Upper lobe of left lung (tissue), 6 donors: ENCODE results near the gene GRIK1. TPM values are rescaled to one million over a fixed set of nuclear protein-coding genes. Genes with fewer than 3 reads are reported as not detected.

Source experiments
- ATAC-seq, 2 donors: fragments of 200-7000 bp; cut with Tn5 transposase; one replicate each; pipeline ENCODE4 v1.9.1; 2022; ENCODE audit warnings: mild to moderate bottlenecking in 2 of 2, moderate library complexity in 2 of 2; ENCODE audit not compliant: low FRiP score in 2 of 2
- DNase-seq, 2 donors: peaks; one replicate each; pipeline ENCODE4 v3.0.0-alpha.2; 2019 to 2020
- H3K27ac ChIP-seq, 4 donors: fragments of 200-600 bp; sonication (generic); one replicate each; pipeline ENCODE4 v1.5.1; 2016 to 2019
- H3K27me3 ChIP-seq, 4 donors: fragments of 200-600 bp; sonication (generic); one replicate each; pipeline ENCODE4 v1.5.1; 2017 to 2019
- H3K36me3 ChIP-seq, 4 donors: fragments of 200-600 bp; sonication (generic); one replicate each; pipeline ENCODE4 v1.5.1; 2016 to 2019
- H3K4me1 ChIP-seq, 4 donors: fragments of 200-600 bp; sonication (generic); one replicate each; pipeline ENCODE4 v1.5.1; 2018 to 2019
- H3K4me3 ChIP-seq, 4 donors: fragments of 200-600 bp; sonication (generic); one replicate each; pipeline ENCODE4 v1.5.1; 2017 to 2019; ENCODE audit warnings: mild to moderate bottlenecking in 2 of 4, moderate library complexity in 1 of 4
- H3K9me3 ChIP-seq, 4 donors: fragments of 200-600 bp; sonication (generic); one replicate each; pipeline ENCODE4 v1.5.1; 2018 to 2019
- CTCF ChIP-seq, 6 experiments: fragments of 450-650 bp in 4 of 6; fragments of 200-600 bp in 2 of 6; sonication (generic) in 2 of 6; IDR thresholded peaks; one replicate each; pipeline ENCODE4 v1.5.1; 2016 to 2019; ENCODE audit warnings: antibody characterized with exemption in 6 of 6
- EP300 ChIP-seq, 4 donors: sonication (generic); formaldehyde crosslinking; IDR thresholded peaks; one replicate each; pipeline ENCODE4 v1.5.1; 2017; ENCODE audit warnings: antibody characterized with exemption in 4 of 4, control low read depth in 2 of 4
- POLR2A ChIP-seq, 4 donors: fragments of 450-650 bp; IDR thresholded peaks; one replicate each; pipeline ENCODE4 v1.5.1; 2016 to 2017; ENCODE audit warnings: antibody characterized with exemption in 4 of 4, mild to moderate bottlenecking in 2 of 4
- POLR2AphosphoS5 ChIP-seq, 2 donors: sonication (generic); formaldehyde crosslinking; IDR thresholded peaks; one replicate each; pipeline ENCODE4 v1.5.1; 2017; ENCODE audit warnings: antibody characterized with exemption in 2 of 2
- WGBS, 2 donors: methylation state at CpG; one replicate each; pipeline ENCODE4 v1.1.5; 2017 to 2018; 5-methylcytosine and 5-hydroxymethylcytosine counted together
- total RNA-seq, 6 donors: library from RNA; depleted of rRNA in 4 of 6; stranded (reverse); fragments of >200 nt in 4 of 6; gene quantifications; one replicate each; pipeline versions ENCODE4 v1.1.0 to v1.2.1, GENCODE V29; 2016 to 2021
- donor health status: DM: no; HTN: no; CAD: no; lungs with moderate emphysema.
- donor health status: DM: no; HTN: yes; CAD: no; lungs with severe emphysema.

Gene GRIK1
- total RNA-seq, 6 donors from 2014 or later: 0.15 TPM; not detected in 5

GRCh38 chr21:29633756-29634155, 306.0 kb downstream of the GRIK1 start:
- no peaks in the 10 kb centered on the region for H3K36me3 ChIP-seq
- no peaks in the 10 kb centered on the region for H3K4me1 ChIP-seq
- TF ChIP-seq EP300 (IDR thresholded peaks at IDR 0.05) (no peak), POLR2AphosphoS5 (IDR thresholded peaks at IDR 0.05) (no peak), POLR2A (IDR thresholded peaks at IDR 0.05) (no peak), CTCF (IDR thresholded peaks at IDR 0.05) (no peak)
- no peaks in the 10 kb centered on the region for H3K9me3 ChIP-seq
- ATAC-seq (no peak), DNase-seq (no peak)
- no peak overlapping the region for H3K4me3 ChIP-seq
- no peak overlapping the region for H3K27ac ChIP-seq
- 75 to 83% methylated on average over 2 of the region's 2 CpGs for whole genome bisulfite sequencing, 2 donors
- H3K27me3 ChIP-seq: no peaks in the 10 kb centered on the region

- no peaks in the 10 kb centered on the region for H3K36me3 ChIP-seq
- 83 to 84% methylated on average over 3 of the region's 3 CpGs for WGBS, 2 donors
- ATAC-seq: no peak
- TF ChIP-seq POLR2AphosphoS5 (IDR thresholded peaks at IDR 0.05) (no peak), POLR2A (IDR thresholded peaks at IDR 0.05) (no peak)
- no peak overlapping the region for H3K27ac ChIP-seq
- H3K9me3 ChIP-seq: no peaks in the 10 kb centered on the region
- no peak overlapping the region for H3K4me3 ChIP-seq
- no peaks in the 10 kb centered on the region for H3K27me3 ChIP-seq
- H3K4me1 ChIP-seq: peaks cover 0 to 4% (median 0%) of the 10 kb centered on the region in 4 donors
- no peak for DNase-seq
These were observed 309.4 kb downstream of the GRIK1 start for GRCh38 chr21:29630441-29630840.

DNA sequence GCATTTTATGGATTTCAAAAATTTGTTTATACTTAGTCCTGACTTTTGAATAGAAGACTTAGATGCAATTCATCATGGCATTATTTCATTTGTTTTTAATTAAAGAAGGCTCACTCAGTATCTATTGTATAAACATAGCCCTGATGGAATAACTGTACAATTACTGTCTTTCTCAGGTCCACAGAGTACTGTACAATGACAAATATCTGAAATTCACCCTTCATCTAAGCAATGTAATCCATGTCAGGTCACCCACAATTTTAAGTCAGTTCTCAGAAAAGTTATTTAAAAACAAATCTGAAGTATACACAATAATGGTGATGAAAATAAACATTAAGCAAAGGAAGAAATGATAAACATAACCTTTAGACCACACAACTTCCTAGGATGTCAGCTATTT, 311.9 kb downstream of the GRIK1 start:
- no peaks in the 10 kb centered on the region for H3K36me3 ChIP-seq
- TF ChIP-seq POLR2AphosphoS5 (IDR thresholded peaks at IDR 0.05) (no peak), POLR2A (IDR thresholded peaks at IDR 0.05) (no peak), EP300 (IDR thresholded peaks at IDR 0.05) (no peak), CTCF (IDR thresholded peaks at IDR 0.05) (no peak)
- ATAC-seq: no peak
- no peaks in the 10 kb centered on the region for H3K27me3 ChIP-seq
- DNase-seq: no peak
- H3K4me1 ChIP-seq: peaks cover 0 to 4% (median 0%) of the 10 kb centered on the region in 4 donors
- no peak overlapping the region for H3K27ac ChIP-seq
- H3K9me3 ChIP-seq: no peaks in the 10 kb centered on the region
- no peak overlapping the region for H3K4me3 ChIP-seq

DNA sequence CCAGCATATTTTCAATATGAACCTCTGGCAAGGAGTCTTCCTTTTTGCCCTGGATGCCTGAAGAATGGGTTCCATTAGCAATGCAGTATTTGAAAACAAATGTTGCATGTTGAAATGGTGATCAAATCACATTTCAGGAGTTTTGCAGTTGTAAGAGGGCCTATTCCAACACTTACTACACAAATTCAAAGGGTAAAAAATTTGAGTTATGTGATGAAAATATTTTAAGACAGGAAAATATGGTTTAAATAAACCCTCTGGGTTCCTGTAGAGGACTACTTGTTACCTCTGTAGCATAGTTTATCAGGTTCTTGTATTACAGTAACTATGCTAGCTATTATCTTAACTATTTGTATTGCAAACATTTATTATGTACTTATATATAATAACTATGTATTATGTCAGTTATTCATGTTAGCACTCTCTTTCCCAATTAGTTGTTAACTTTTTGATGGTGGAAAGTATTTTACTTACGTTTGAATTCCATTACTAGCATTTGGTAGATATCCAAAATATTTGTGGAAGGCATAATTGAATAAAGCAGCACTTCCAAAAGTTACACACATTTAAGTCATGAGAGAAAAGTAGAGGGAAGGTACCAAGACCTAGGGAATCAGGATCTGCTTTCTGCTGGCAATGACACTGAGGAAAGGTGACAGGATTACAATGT, 312.9 kb downstream of the GRIK1 start:
- ATAC-seq: no peak
- Histone ChIP-seq H3K4me3 (no peak overlapping the region), H3K36me3 (no peaks in the 10 kb centered on the region), H3K4me1 (peaks cover 0 to 4% (median 0%) of the 10 kb centered on the region in 4 donors), H3K27ac (no peak overlapping the region), H3K9me3 (no peaks in the 10 kb centered on the region), H3K27me3 (no peaks in the 10 kb centered on the region)
- DNase-seq: no peak
- 49 to 55% methylated on average over 1 of the region's 1 CpG for WGBS, 2 donors
- no peak for TF ChIP-seq CTCF (IDR thresholded peaks at IDR 0.05)
- TF ChIP-seq POLR2A (IDR thresholded peaks at IDR 0.05): no peak
- TF ChIP-seq EP300 (IDR thresholded peaks at IDR 0.05): no peak
- TF ChIP-seq POLR2AphosphoS5 (IDR thresholded peaks at IDR 0.05): no peak

DNA sequence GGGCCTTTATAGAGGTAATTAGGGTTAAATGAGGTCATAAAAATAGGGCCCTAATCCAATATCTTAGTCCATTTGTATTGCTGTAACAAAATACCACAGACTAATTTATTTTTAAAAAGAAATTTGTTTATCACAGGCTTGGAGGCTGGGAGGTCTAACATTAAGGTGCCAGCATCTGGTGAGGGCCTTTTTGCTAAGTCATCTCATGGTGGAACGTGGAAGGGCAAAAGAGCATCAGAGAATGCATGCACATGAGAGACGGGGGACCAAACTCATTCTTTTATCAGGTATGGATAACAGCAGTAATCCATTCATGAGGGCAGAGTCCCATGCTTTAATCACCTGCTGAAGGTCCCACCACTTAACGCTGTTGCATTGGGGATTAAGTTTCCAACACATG, 313.8 kb downstream of the GRIK1 start:
- TF ChIP-seq EP300 (IDR thresholded peaks at IDR 0.05): no peak
- no peak for TF ChIP-seq POLR2AphosphoS5 (IDR thresholded peaks at IDR 0.05)
- no peak for TF ChIP-seq POLR2A (IDR thresholded peaks at IDR 0.05)
- no peak for TF ChIP-seq CTCF (IDR thresholded peaks at IDR 0.05)
- DNase-seq (no peak), ATAC-seq (no peak)
- Histone ChIP-seq H3K27me3 (no peaks in the 10 kb centered on the region), H3K9me3 (no peaks in the 10 kb centered on the region), H3K27ac (no peak overlapping the region), H3K4me3 (no peak overlapping the region), H3K36me3 (no peaks in the 10 kb centered on the region), H3K4me1 (peaks cover 0 to 4% (median 0%) of the 10 kb centered on the region in 4 donors)
- WGBS, 2 donors: 89 to 91% methylated on average over 3 of the region's 3 CpGs
